ENCODE results near the gene NUAK1. TPM values are rescaled to one million over a fixed set of nuclear protein-coding genes. Genes with fewer than 3 reads are reported as not detected.
A peak's percentile ranks its signal among the peaks of the same experiment; 100 is the strongest.

The NUAK1 gene
- total RNA-seq, 1 experiment from 2014 or later: 14.3 TPM

GRCh38 chr12:106025129-106025528, 113.6 kb downstream of the NUAK1 start:
- H3K27me3 Mint-ChIP-seq (ENCODE audit: unreplicated experiment): no peaks in the 10 kb centered on the region
- intact Hi-C loops (cut with micrococcal nuclease; ENCODE audit: unreplicated experiment): no loop called here
- peaks cover 59% of the 10 kb centered on the region for H3K4me1 Mint-ChIP-seq (ENCODE audit: low read depth, unreplicated experiment)
- peaks cover under 1% of the 10 kb centered on the region for H3K9me3 Mint-ChIP-seq (ENCODE audit: low read depth, unreplicated experiment)
- DNase-seq: no peak
- H3K4me3 Mint-ChIP-seq (ENCODE audit: low read depth, unreplicated experiment): no peak overlapping the region
- peaks cover 16% of the 10 kb centered on the region for H3K36me3 Mint-ChIP-seq (ENCODE audit: insufficient read depth, unreplicated experiment)
- BruUV-seq (replicated peaks): no TSS peak
- CTCF ChIA-PET: interaction anchor here (0.7 kb wide), 1 partner anchor 101 kb away, joined by 5 read pairs; no protein-coding TSS in a partner anchor
- TF ChIP-seq CTCF (IDR thresholded peaks at IDR 0.05; ENCODE audit: unreplicated experiment): no peak
- H3K27ac Mint-ChIP-seq (ENCODE audit: unreplicated experiment): no peak overlapping the region

- intact Hi-C loops (cut with micrococcal nuclease; ENCODE audit: unreplicated experiment): no loop called here
- Mint-ChIP-seq H3K27ac (ENCODE audit: unreplicated experiment) (peak overlapping the region; percentile 89), H3K27me3 (ENCODE audit: unreplicated experiment) (no peaks in the 10 kb centered on the region), H3K36me3 (ENCODE audit: insufficient read depth, unreplicated experiment) (peaks cover 16% of the 10 kb centered on the region), H3K9me3 (ENCODE audit: low read depth, unreplicated experiment) (peaks cover 8% of the 10 kb centered on the region), H3K4me3 (ENCODE audit: low read depth, unreplicated experiment) (peak overlapping the region; percentile 42), H3K4me1 (ENCODE audit: low read depth, unreplicated experiment) (peaks cover 51% of the 10 kb centered on the region)
- no peak for DNase-seq
- CTCF ChIA-PET: interaction anchor here (0.5 kb wide), 2 partner anchors 366 to 374 kb away, joined by 3 read pairs; no protein-coding TSS in a partner anchor
- BruUV-seq (replicated peaks): no TSS peak
- TF ChIP-seq CTCF (IDR thresholded peaks at IDR 0.05; ENCODE audit: unreplicated experiment): no peak
Measured at GRCh38 chr12:106023039-106023438, 115.7 kb downstream of the NUAK1 start.

DNA sequence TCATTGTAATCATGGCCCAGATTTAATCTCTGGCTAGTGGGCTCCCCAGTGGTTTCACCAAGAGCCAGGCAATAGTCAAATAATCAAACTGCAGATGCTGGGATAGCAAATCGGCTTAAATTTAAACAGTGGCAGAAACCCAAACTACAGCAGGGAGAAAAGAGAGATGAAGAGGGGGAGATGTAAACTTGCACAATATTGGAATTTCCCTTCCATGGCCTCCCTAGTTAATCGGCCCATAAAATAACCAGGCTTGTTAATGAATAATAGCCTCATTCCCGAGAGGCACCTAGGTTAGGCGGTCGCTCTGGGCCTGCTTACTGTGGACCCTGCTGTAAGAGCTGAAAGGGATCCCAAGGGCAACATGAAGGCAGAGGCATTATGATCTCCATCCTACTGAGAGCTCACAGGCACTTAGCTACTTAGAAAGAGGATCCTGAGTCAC, 116.2 kb downstream of the NUAK1 start:
- Mint-ChIP-seq H3K36me3 (ENCODE audit: insufficient read depth, unreplicated experiment) (peaks cover 16% of the 10 kb centered on the region), H3K9me3 (ENCODE audit: low read depth, unreplicated experiment) (peaks cover 8% of the 10 kb centered on the region), H3K27ac (ENCODE audit: unreplicated experiment) (peak overlapping the region; percentile 89), H3K27me3 (ENCODE audit: unreplicated experiment) (no peaks in the 10 kb centered on the region), H3K4me1 (ENCODE audit: low read depth, unreplicated experiment) (peaks cover 47% of the 10 kb centered on the region), H3K4me3 (ENCODE audit: low read depth, unreplicated experiment) (peak overlapping the region; percentile 42)
- intact Hi-C loops (cut with micrococcal nuclease; ENCODE audit: unreplicated experiment): no loop called here
- DNase-seq: peak; percentile 42
- no TSS peak for BruUV-seq (replicated peaks)
- CTCF ChIA-PET: interaction anchor here (0.5 kb wide), 2 partner anchors 366 to 373 kb away, joined by 3 read pairs; no protein-coding TSS in a partner anchor
- no peak for TF ChIP-seq CTCF (IDR thresholded peaks at IDR 0.05; ENCODE audit: unreplicated experiment)

DNA sequence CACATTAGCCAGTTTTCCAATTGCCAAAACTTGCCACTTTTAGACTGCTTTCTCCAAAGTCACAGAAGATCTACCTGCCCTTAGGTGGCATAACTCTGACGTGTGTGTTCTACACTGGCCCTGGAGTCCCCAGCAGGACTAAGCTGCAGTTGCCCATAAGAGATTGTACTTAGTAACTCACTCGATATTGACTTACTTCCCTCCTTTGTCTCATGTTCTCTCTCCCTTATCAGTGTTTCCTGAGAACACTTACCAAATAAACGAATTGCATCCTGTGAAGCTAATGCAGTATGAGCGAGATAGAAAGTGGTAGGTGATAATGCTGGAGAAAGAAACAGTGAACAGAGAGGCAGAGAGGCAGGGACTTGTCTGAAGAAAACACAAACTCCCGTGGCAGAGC, 117.2 kb downstream of the NUAK1 start:
- CTCF ChIA-PET: interaction anchor here (1.3 kb wide), 1 partner anchor 10 kb away, joined by 4 read pairs; no protein-coding TSS in a partner anchor
- Mint-ChIP-seq H3K36me3 (ENCODE audit: insufficient read depth, unreplicated experiment) (peaks cover 16% of the 10 kb centered on the region), H3K4me3 (ENCODE audit: low read depth, unreplicated experiment) (peak overlapping the region; percentile 42), H3K4me1 (ENCODE audit: low read depth, unreplicated experiment) (peaks cover 38% of the 10 kb centered on the region), H3K27me3 (ENCODE audit: unreplicated experiment) (no peaks in the 10 kb centered on the region), H3K27ac (ENCODE audit: unreplicated experiment) (peak overlapping the region; percentile 89), H3K9me3 (ENCODE audit: low read depth, unreplicated experiment) (peaks cover 8% of the 10 kb centered on the region)
- no peak for DNase-seq
- no TSS peak for BruUV-seq (replicated peaks)
- intact Hi-C loops (cut with micrococcal nuclease; ENCODE audit: unreplicated experiment): no loop called here
- TF ChIP-seq CTCF (IDR thresholded peaks at IDR 0.05; ENCODE audit: unreplicated experiment): no peak

Data from Calu3 (cell line).